ENCODE results near the gene ZNF223.

DNA sequence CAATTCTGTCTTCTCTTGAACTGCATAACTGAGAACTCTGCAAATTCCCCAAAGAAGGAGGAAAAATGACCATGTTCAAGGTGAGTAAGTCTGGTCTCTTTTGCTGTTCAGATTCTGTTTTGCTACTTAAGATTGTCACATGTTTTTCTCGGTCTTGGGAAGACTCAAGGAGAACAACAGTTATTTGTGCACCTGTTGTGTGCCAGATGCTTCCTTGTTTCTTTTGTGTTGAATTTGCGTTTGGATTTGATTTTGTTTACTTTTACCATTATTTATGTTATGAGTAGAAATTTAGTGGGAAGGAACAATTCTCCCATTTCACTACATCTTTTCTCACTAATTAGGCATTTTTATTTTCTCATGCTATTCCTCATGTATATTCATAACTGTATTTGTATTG lies 24.5 kb downstream of the ZNF223 start:
- TF ChIP-seq EZH2 (optimal IDR thresholded peaks at IDR 0.05; ENCODE audit: low read depth, low read length) = no peak
- TF ChIP-seq, protein P1, sequence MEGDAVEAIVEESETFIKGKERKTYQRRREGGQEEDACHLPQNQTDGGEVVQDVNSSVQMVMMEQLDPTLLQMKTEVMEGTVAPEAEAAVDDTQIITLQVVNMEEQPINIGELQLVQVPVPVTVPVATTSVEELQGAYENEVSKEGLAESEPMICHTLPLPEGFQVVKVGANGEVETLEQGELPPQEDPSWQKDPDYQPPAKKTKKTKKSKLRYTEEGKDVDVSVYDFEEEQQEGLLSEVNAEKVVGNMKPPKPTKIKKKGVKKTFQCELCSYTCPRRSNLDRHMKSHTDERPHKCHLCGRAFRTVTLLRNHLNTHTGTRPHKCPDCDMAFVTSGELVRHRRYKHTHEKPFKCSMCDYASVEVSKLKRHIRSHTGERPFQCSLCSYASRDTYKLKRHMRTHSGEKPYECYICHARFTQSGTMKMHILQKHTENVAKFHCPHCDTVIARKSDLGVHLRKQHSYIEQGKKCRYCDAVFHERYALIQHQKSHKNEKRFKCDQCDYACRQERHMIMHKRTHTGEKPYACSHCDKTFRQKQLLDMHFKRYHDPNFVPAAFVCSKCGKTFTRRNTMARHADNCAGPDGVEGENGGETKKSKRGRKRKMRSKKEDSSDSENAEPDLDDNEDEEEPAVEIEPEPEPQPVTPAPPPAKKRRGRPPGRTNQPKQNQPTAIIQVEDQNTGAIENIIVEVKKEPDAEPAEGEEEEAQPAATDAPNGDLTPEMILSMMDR (IDR thresholded peaks at IDR 0.05; ENCODE audit: low read length) = no peak

Measured in MM.1S (cell line).